Suprapubic skin (tissue), 4 donors: Measurements from ENCODE around the gene DCST1.

ENCODE experiments used
- CTCF ChIP-seq, 2 donors: fragments of 200-600 bp in 1 of 2; fragments of 450-650 bp in 1 of 2; sonication (generic) in 1 of 2; IDR thresholded peaks; one replicate each; pipeline ENCODE4 v1.5.1; 2016 to 2019; ENCODE audit warnings: antibody characterized with exemption in 2 of 2, mild to moderate bottlenecking in 1 of 2, moderate library complexity in 1 of 2
- EP300 ChIP-seq: sonication (generic); formaldehyde crosslinking; IDR thresholded peaks from one replicate; pipeline ENCODE4 v1.6.1; 2017; ENCODE audit warnings: antibody characterized with exemption
- POLR2A ChIP-seq, 2 donors: fragments of 450-650 bp; IDR thresholded peaks; one replicate each; pipeline ENCODE4 v1.6.1; 2017; ENCODE audit warnings: antibody characterized with exemption in 2 of 2, mild to moderate bottlenecking in 2 of 2, moderate library complexity in 2 of 2
- POLR2AphosphoS5 ChIP-seq, 3 donors: sonication (generic); formaldehyde crosslinking; IDR thresholded peaks; one replicate each; pipeline ENCODE4 v1.6.1; 2017; ENCODE audit warnings: antibody characterized with exemption in 3 of 3

- TF ChIP-seq CTCF (IDR thresholded peaks at IDR 0.05) (no peak), EP300 (no peak), POLR2A (IDR thresholded peaks at IDR 0.05) (no peak), POLR2AphosphoS5 (IDR thresholded peaks at IDR 0.05) (no peak)
Measured at GRCh38 chr1:155015527-155016230, 17.9 kb upstream of the DCST1 start.
